Endothelial cell of umbilical vein (primary cell): ENCODE data around the gene IL10. TPM values are rescaled to one million over a fixed set of nuclear protein-coding genes. Genes with fewer than 3 reads are reported as not detected.

Experiments
- BruUV-seq: library from RNA; stranded (reverse); fragments of 400-500 nt; replicated peaks from 2 replicates; lab custom pipeline; 2021; lab: Mats Ljungman, UMichigan
- CTCF ChIA-PET: fragments of 300-600, 350-600 bp; sonication (Branson Sonifier 250); formaldehyde crosslinking; loops from one replicate; lab custom pipeline; 2021; ENCODE audit warnings: antibody characterized with exemption, inconsistent platforms; lab: Charles Lee
- POLR2A ChIA-PET: fragments of 300-600, 350-600 bp; sonication (Branson Sonifier 250); formaldehyde crosslinking; loops from one replicate; lab custom pipeline; 2021; ENCODE audit warnings: antibody characterized with exemption, inconsistent platforms; lab: Charles Lee
- DNase-seq: peaks from one replicate; pipeline ENCODE4 v3.0.0-alpha.2; 2011; ENCODE audit warnings: low read depth, low spot score
- FAIRE-seq: peaks from 2 replicates; lab custom pipeline; 2011; peaks lifted over from hg19 to GRCh38; lab: Jason Lieb, UNC
- H2AFZ ChIP-seq: 2 replicates; pipeline ENCODE4 v1.6.0; 2012; ENCODE audit warnings: low read depth, low read length, control low read depth, inconsistent platforms
- H3K27ac ChIP-seq: 2 replicates; pipeline ENCODE4 v1.5.1; 2011; ENCODE audit warnings: low read depth, mild to moderate bottlenecking, control low read depth, low read length, moderate library complexity; ENCODE audit not compliant: insufficient read depth
- H3K27me3 ChIP-seq, 2 experiments: 2 replicates each; pipeline versions ENCODE4 v1.6.0 to v1.6.1; 2011; ENCODE audit warnings: low read length in 2 of 2, mixed read lengths in 1 of 2; ENCODE audit not compliant: control insufficient read depth in 2 of 2, insufficient read depth in 2 of 2
- H3K36me3 ChIP-seq, 2 experiments: 2 replicates in 1 of 2; 3 replicates in 1 of 2; pipeline ENCODE4 v1.5.1; 2011; ENCODE audit warnings: low read length in 2 of 2, mild to moderate bottlenecking in 1 of 2, moderate library complexity in 1 of 2; ENCODE audit not compliant: control insufficient read depth in 2 of 2, insufficient read depth in 2 of 2; ENCODE audit errors: extremely low read depth in 1 of 2
- H3K4me1 ChIP-seq: 3 replicates; pipeline ENCODE4 v1.5.1; 2011; ENCODE audit warnings: mild to moderate bottlenecking, low read length; ENCODE audit not compliant: control insufficient read depth, insufficient read depth; ENCODE audit errors: extremely low read depth
- H3K4me2 ChIP-seq: 2 replicates; pipeline ENCODE4 v1.6.1; 2011; ENCODE audit warnings: low read length, control low read depth, mixed read lengths; ENCODE audit not compliant: insufficient read depth
- H3K4me3 ChIP-seq, 3 experiments: fragments of 200-600 bp in 1 of 3; sonication (generic), shearing (Covaris generic) in 1 of 3; replicated peaks in 1 of 3; 2 replicates each; pipeline ENCODE4 v1.5.1; 2011 to 2016; ENCODE audit warnings: control low read depth in 3 of 3, low read length in 3 of 3, mild to moderate bottlenecking in 2 of 3, inconsistent platforms in 1 of 3, low read depth in 1 of 3, moderate library complexity in 1 of 3; ENCODE audit not compliant: insufficient read depth in 1 of 3
- H3K79me2 ChIP-seq: 2 replicates; pipeline ENCODE4 v1.6.0; 2012; ENCODE audit warnings: low read length, inconsistent platforms; ENCODE audit not compliant: control insufficient read depth, insufficient read depth
- H3K9ac ChIP-seq: replicated peaks from 2 replicates; pipeline ENCODE3; 2011; ENCODE audit warnings: low read length, control low read depth; ENCODE audit not compliant: insufficient read depth; ENCODE audit errors: extremely low read depth
- H3K9me1 ChIP-seq: replicated peaks from 3 replicates; pipeline ENCODE4 v1.6.0; 2011; ENCODE audit warnings: mild to moderate bottlenecking, low read length; ENCODE audit not compliant: control insufficient read depth, insufficient read depth; ENCODE audit errors: extremely low read depth
- H3K9me3 ChIP-seq: replicated peaks from 2 replicates; pipeline ENCODE4 v1.5.1; 2012; ENCODE audit warnings: low read length, inconsistent platforms; ENCODE audit not compliant: control insufficient read depth, insufficient read depth
- H4K20me1 ChIP-seq: replicated peaks from 2 replicates; pipeline ENCODE3; 2011; ENCODE audit warnings: mild to moderate bottlenecking, low read length; ENCODE audit not compliant: control insufficient read depth, insufficient read depth; ENCODE audit errors: extremely low read depth
- EZH2 ChIP-seq: IDR thresholded peaks from 2 replicates; pipeline ENCODE4 v1.6.1; 2012; ENCODE audit warnings: borderline replicate concordance, low read depth, mild to moderate bottlenecking, moderate library complexity, low read length, inconsistent platforms; ENCODE audit not compliant: severe bottlenecking
- FOS ChIP-seq: IDR thresholded peaks from 2 replicates; pipeline ENCODE4 v1.6.1; 2011; ENCODE audit warnings: mild to moderate bottlenecking, low read length, moderate library complexity, borderline replicate concordance; ENCODE audit not compliant: insufficient read depth
- GATA2 ChIP-seq: IDR thresholded peaks from 2 replicates; pipeline ENCODE4 v1.7.0; 2011; ENCODE audit warnings: low read depth, mild to moderate bottlenecking, moderate library complexity, mixed read lengths, low read length; ENCODE audit not compliant: insufficient read length, insufficient read depth
- JUN ChIP-seq: IDR thresholded peaks from 2 replicates; pipeline ENCODE4 v1.6.1; 2011; ENCODE audit warnings: borderline replicate concordance, low read depth; ENCODE audit not compliant: insufficient read length, insufficient read depth
- MYC ChIP-seq: IDR thresholded peaks from one replicate; pipeline ENCODE4 v1.6.1; 2011; ENCODE audit warnings: mild to moderate bottlenecking, low read depth, low read length
- POLR2A ChIP-seq: IDR thresholded peaks from 2 replicates; pipeline ENCODE4 v1.6.1; 2012; ENCODE audit warnings: low read depth, mild to moderate bottlenecking, control low read depth, low read length
- POLR2AphosphoS5 ChIP-seq: IDR thresholded peaks from 2 replicates; pipeline ENCODE4 v1.6.1; 2012; ENCODE audit warnings: low read depth, mild to moderate bottlenecking, control low read depth, low read length, moderate library complexity; ENCODE audit not compliant: insufficient read depth
- dilution Hi-C: fragments of 300-500 bp; cut with MboI; formaldehyde crosslinking; loops from one replicate; pipeline ENCODE4 v1.15.0; 2019; ENCODE audit warnings: low sequenced_read_pairs; ENCODE audit not compliant: extremely low pct_ligation_motif_present
- intact Hi-C: fragments of 100-400 bp; cut with micrococcal nuclease; formaldehyde crosslinking; loops from one replicate; pipeline ENCODE4 v1.10.0; 2022
- polyA plus RNA-seq, 4 experiments: library from polyadenylated mRNA; depleted of rRNA in 3 of 4; stranded (reverse) in 3 of 4; unstranded in 1 of 4; fragments of >200 nt; gene quantifications; 2 replicates each; pipeline versions ENCODE4 v1.2.1 to v1.2.3, GENCODE V29; 2011 to 2012; ENCODE audit warnings: missing spikeins in 1 of 4
- total RNA-seq: library from RNA; stranded (reverse); gene quantifications from 2 replicates; pipeline ENCODE4 v1.2.3, GENCODE V29; 2021
- TF ChIP-seq, protein P1 (sequence below), 2 donors: IDR thresholded peaks; 1 replicate in 1 of 2; 2 replicates in 1 of 2; pipeline ENCODE4 v1.5.1; 2011; ENCODE audit warnings: low read length in 2 of 2, mild to moderate bottlenecking in 2 of 2, moderate library complexity in 2 of 2, control low read depth in 1 of 2, inconsistent platforms in 1 of 2, low read depth in 1 of 2; ENCODE audit not compliant: insufficient read depth in 1 of 2; ENCODE audit errors: extremely low read depth in 1 of 2
- TF ChIP-seq, protein P2 (sequence below): IDR thresholded peaks from 2 replicates; pipeline ENCODE4 v1.6.1; 2011; ENCODE audit not compliant: insufficient read depth, insufficient read length

The IL10 gene
- total and polyA plus RNA-seq, 2 donors (not counting 3 experiments of a cell fraction or from before 2014, with no cell fraction given) = not detected

DNA sequence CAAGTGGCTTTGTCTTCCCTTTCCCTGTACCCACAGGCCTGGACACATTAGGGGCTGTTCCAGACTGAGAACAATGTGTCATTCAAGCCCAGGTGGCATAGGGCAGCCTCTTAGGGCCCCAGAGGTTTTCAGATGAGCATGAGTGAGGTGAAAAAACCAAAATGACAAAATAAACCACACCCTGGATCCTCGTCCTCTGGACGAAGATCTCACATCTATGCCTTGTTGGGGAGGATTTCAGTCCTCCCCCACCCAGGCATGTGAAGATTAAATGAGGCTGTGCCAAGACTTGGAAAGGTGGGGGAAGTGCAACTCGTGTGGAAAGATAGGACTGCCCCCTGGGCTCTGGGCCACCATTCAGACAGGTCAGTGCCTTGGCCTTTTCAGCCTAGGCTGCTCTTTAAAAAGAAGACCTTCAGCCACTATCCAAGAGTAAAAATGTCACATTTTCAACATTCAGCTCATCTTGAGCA is 34.5 kb downstream of the IL10 start:
- intact Hi-C loops = no loop called here
- no peak overlapping the region for H3K9ac ChIP-seq

More for the DNA sequence above, 34.5 kb downstream of the IL10 start:
- Histone ChIP-seq H3K4me2 (no peak overlapping the region), H3K9me1 (no peaks in the 10 kb centered on the region), H3K9me3 (no peaks in the 10 kb centered on the region), H3K27ac (no peak overlapping the region), H3K36me3 (peaks cover 0 to 4% of the 10 kb centered on the region in 2 experiments), H3K4me3 (no peak overlapping the region), H2AFZ (no peak overlapping the region), H4K20me1 (no peaks in the 10 kb centered on the region), H3K4me1 (peaks cover 13% of the 10 kb centered on the region), H3K79me2 (no peaks in the 10 kb centered on the region), H3K27me3 (peaks cover 0 to 4% of the 10 kb centered on the region in 2 experiments)
- ChIA-PET CTCF (interaction anchor here (1.4 kb wide), 1 partner anchor 175 kb away, joined by 10 read pairs; no protein-coding TSS in a partner anchor), POLR2A (no interaction called here)
- no peak for FAIRE-seq
- dilution Hi-C loops = no loop called here
- TF ChIP-seq, protein P1, sequence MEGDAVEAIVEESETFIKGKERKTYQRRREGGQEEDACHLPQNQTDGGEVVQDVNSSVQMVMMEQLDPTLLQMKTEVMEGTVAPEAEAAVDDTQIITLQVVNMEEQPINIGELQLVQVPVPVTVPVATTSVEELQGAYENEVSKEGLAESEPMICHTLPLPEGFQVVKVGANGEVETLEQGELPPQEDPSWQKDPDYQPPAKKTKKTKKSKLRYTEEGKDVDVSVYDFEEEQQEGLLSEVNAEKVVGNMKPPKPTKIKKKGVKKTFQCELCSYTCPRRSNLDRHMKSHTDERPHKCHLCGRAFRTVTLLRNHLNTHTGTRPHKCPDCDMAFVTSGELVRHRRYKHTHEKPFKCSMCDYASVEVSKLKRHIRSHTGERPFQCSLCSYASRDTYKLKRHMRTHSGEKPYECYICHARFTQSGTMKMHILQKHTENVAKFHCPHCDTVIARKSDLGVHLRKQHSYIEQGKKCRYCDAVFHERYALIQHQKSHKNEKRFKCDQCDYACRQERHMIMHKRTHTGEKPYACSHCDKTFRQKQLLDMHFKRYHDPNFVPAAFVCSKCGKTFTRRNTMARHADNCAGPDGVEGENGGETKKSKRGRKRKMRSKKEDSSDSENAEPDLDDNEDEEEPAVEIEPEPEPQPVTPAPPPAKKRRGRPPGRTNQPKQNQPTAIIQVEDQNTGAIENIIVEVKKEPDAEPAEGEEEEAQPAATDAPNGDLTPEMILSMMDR (IDR thresholded peaks at IDR 0.05; ENCODE audit: extremely low read depth in 1 of 2, insufficient read depth in 1 of 2, low read depth in 1 of 2, low read length in 2 of 2) = no peak
- no peak for TF ChIP-seq FOS
- no peak for TF ChIP-seq POLR2A
- no peak for TF ChIP-seq GATA2
- TF ChIP-seq, protein P2, sequence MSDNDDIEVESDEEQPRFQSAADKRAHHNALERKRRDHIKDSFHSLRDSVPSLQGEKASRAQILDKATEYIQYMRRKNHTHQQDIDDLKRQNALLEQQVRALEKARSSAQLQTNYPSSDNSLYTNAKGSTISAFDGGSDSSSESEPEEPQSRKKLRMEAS = no peak
- no peak for TF ChIP-seq MYC
- no peak for TF ChIP-seq EZH2
- no peak for TF ChIP-seq POLR2AphosphoS5
- no peak for TF ChIP-seq JUN
- BruUV-seq = no TSS peak
- DNase-seq = no peak
